Lower leg skin (tissue), 3 donors: Measurements from ENCODE around the gene MSTN.

Source experiments
- POLR2A ChIP-seq, 2 donors: fragments of 450-650 bp; IDR thresholded peaks; one replicate each; pipeline ENCODE4 v1.6.1; 2016 to 2017; ENCODE audit warnings: antibody characterized with exemption in 2 of 2, mild to moderate bottlenecking in 1 of 2, moderate library complexity in 1 of 2
- TF ChIP-seq, protein P1 (sequence below), 3 donors: fragments of 450-650 bp; IDR thresholded peaks; one replicate each; pipeline ENCODE4 v1.5.1; 2016; ENCODE audit warnings: antibody characterized with exemption in 3 of 3, mild to moderate bottlenecking in 3 of 3, moderate library complexity in 2 of 3

DNA sequence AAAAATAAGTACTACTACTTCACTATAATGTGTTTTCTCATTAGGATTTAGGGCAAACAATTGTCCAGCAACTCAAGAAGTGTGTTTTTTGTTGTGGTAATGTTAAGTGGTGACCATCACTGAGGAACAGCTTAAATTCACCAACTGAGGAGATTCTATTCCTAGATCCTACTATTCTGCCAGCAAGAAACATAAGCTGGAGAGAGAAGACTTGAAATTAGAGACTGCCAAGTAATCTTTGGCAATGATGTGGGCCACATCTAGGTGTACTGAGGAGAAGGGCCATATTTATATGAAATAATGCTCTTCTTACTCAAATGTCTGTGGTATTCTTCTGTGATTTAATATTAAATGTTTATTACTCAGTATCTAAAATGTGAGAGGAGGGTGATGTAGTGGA, 44.3 kb upstream of the MSTN start:
- TF ChIP-seq, protein P1, sequence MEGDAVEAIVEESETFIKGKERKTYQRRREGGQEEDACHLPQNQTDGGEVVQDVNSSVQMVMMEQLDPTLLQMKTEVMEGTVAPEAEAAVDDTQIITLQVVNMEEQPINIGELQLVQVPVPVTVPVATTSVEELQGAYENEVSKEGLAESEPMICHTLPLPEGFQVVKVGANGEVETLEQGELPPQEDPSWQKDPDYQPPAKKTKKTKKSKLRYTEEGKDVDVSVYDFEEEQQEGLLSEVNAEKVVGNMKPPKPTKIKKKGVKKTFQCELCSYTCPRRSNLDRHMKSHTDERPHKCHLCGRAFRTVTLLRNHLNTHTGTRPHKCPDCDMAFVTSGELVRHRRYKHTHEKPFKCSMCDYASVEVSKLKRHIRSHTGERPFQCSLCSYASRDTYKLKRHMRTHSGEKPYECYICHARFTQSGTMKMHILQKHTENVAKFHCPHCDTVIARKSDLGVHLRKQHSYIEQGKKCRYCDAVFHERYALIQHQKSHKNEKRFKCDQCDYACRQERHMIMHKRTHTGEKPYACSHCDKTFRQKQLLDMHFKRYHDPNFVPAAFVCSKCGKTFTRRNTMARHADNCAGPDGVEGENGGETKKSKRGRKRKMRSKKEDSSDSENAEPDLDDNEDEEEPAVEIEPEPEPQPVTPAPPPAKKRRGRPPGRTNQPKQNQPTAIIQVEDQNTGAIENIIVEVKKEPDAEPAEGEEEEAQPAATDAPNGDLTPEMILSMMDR (IDR thresholded peaks at IDR 0.05) = no peak
- TF ChIP-seq POLR2A (IDR thresholded peaks at IDR 0.05) = no peak
